Glutamatergic neuron (in vitro differentiated cells): Measurements from ENCODE around the gene FLYWCH1. TPM values are rescaled to one million over a fixed set of nuclear protein-coding genes. Genes with fewer than 3 reads are reported as not detected.
A peak's percentile ranks its signal among the peaks of the same experiment; 100 is the strongest.
"Not testable (repeated sequence)": the region's sequence is repeated elsewhere in the genome, so short reads cannot be mapped to it uniquely, and the experiment has no call there.

ENCODE experiments used
- DNase-seq: peaks from one replicate; pipeline ENCODE4 v3.0.0; 2022
- H3K27ac Mint-ChIP-seq: one replicate; pipeline ENCODE4 v1.8.0; 2020; ENCODE audit warnings: mild to moderate bottlenecking, mixed read lengths, inconsistent platforms; ENCODE audit not compliant: unreplicated experiment
- H3K27me3 Mint-ChIP-seq: one replicate; pipeline ENCODE4 v1.8.0; 2020; ENCODE audit warnings: mild to moderate bottlenecking, moderate library complexity, mixed read lengths, inconsistent platforms; ENCODE audit not compliant: unreplicated experiment
- H3K36me3 Mint-ChIP-seq: one replicate; pipeline ENCODE4 v1.8.0; 2020; ENCODE audit warnings: mild to moderate bottlenecking, mixed read lengths, inconsistent platforms; ENCODE audit not compliant: unreplicated experiment
- H3K4me1 Mint-ChIP-seq: one replicate; pipeline ENCODE4 v1.8.0; 2020; ENCODE audit warnings: mild to moderate bottlenecking, low read depth, mixed read lengths, inconsistent platforms; ENCODE audit not compliant: unreplicated experiment
- H3K4me3 Mint-ChIP-seq: one replicate; pipeline ENCODE4 v1.8.0; 2020; ENCODE audit warnings: mild to moderate bottlenecking, mixed read lengths, inconsistent platforms; ENCODE audit not compliant: unreplicated experiment
- H3K9me3 Mint-ChIP-seq: one replicate; pipeline ENCODE4 v1.8.0; 2020; ENCODE audit warnings: mild to moderate bottlenecking, moderate library complexity, mixed read lengths, inconsistent platforms; ENCODE audit not compliant: unreplicated experiment
- total RNA-seq: library from RNA; stranded (reverse); fragmentation: NEBNext Ultra II Directional; extraction: Animal tissue kit (Norgen Biotek cat#: 25700); gene quantifications from one replicate; pipeline ENCODE4 v1.2.1, GENCODE V29; 2021; ENCODE audit not compliant: unreplicated experiment
- TF ChIP-seq, protein P1 (sequence below): fragments of 200-600 bp; sonication (generic); IDR thresholded peaks from one replicate; pipeline ENCODE4 v1.5.0; 2021; ENCODE audit not compliant: partially characterized antibody, unreplicated experiment

FLYWCH1 gene
- total RNA-seq, 1 donor from 2014 or later: 77.1 TPM

DNA sequence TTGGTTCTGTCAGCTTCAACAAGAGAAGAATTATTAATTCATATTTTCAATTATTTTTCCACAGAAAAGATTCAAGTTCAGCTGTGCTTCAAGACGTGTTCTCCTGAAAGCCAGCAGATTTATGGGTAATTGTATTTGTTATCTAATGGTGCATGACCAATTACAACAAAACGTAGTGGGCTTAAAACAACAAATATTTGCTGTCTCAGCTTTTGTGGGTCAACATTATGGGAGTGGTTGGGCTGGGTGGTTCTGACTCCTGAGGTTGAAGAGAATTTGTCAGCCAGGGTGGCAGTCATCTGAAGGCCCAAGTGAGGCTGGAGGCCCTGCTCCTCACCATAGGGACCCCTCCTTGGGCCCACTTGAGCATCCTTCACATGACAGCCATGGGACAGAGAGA lies 28.2 kb downstream of the FLYWCH1 start:
- Mint-ChIP-seq H3K27ac (no peak overlapping the region), H3K4me3 (no peak overlapping the region), H3K9me3 (peaks cover 2% of the 10 kb centered on the region), H3K36me3 (no peaks in the 10 kb centered on the region), H3K4me1 (peaks cover 2% of the 10 kb centered on the region), H3K27me3 (peaks cover 2% of the 10 kb centered on the region)
- no peak for DNase-seq
- TF ChIP-seq, protein P1, sequence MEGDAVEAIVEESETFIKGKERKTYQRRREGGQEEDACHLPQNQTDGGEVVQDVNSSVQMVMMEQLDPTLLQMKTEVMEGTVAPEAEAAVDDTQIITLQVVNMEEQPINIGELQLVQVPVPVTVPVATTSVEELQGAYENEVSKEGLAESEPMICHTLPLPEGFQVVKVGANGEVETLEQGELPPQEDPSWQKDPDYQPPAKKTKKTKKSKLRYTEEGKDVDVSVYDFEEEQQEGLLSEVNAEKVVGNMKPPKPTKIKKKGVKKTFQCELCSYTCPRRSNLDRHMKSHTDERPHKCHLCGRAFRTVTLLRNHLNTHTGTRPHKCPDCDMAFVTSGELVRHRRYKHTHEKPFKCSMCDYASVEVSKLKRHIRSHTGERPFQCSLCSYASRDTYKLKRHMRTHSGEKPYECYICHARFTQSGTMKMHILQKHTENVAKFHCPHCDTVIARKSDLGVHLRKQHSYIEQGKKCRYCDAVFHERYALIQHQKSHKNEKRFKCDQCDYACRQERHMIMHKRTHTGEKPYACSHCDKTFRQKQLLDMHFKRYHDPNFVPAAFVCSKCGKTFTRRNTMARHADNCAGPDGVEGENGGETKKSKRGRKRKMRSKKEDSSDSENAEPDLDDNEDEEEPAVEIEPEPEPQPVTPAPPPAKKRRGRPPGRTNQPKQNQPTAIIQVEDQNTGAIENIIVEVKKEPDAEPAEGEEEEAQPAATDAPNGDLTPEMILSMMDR: no peak

GRCh38 chr16:2942045-2942444 lies 30.3 kb downstream of the FLYWCH1 start:
- Mint-ChIP-seq H3K36me3 (peaks cover 6% of the 10 kb centered on the region), H3K4me3 (no peak overlapping the region), H3K4me1 (no peaks in the 10 kb centered on the region), H3K27ac (no peak overlapping the region), H3K27me3 (peaks cover 2% of the 10 kb centered on the region), H3K9me3 (peaks cover 2% of the 10 kb centered on the region)
- TF ChIP-seq, protein P1: no peak
- DNase-seq: no peak

GRCh38 chr16:2943716-2944115 lies 32.0 kb downstream of the FLYWCH1 start:
- H3K4me1 Mint-ChIP-seq, DNase-seq, H3K36me3 Mint-ChIP-seq, H3K27me3 Mint-ChIP-seq, H3K27ac Mint-ChIP-seq, H3K4me3 Mint-ChIP-seq, H3K9me3 Mint-ChIP-seq: not testable (repeated sequence)

DNA sequence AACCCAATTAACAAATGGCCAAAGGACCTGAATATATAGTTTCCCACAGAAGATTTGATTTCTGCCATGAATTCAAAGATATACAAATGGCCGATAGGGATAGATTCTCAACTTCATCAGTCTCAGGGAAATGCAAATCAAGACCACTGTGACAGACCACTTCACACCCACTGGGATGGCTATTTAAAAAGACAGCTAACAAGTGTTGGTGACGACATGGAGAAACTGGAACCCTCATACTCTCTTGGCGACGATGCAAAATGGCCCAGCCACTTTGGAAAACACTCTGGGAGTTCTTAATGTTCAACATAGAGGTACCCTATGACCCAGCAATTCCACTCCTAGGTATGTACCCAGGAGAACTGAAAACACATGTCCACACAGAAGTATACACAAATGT lies 34.9 kb downstream of the FLYWCH1 start:
- TF ChIP-seq, protein P1: no peak
- Mint-ChIP-seq H3K27ac (no peak overlapping the region), H3K27me3 (no peaks in the 10 kb centered on the region), H3K4me3 (no peak overlapping the region), H3K4me1 (peaks cover 2% of the 10 kb centered on the region), H3K9me3 (peaks cover 2% of the 10 kb centered on the region), H3K36me3 (peaks cover 8% of the 10 kb centered on the region)
- DNase-seq: no peak

- Mint-ChIP-seq H3K36me3 (peaks cover 8% of the 10 kb centered on the region), H3K27ac (peak overlapping the region; percentile 17), H3K27me3 (peaks cover 8% of the 10 kb centered on the region), H3K4me1 (peaks cover 7% of the 10 kb centered on the region), H3K4me3 (no peak overlapping the region), H3K9me3 (peaks cover 2% of the 10 kb centered on the region)
- TF ChIP-seq, protein P1: no peak
- no peak for DNase-seq
Measured at GRCh38 chr16:2948807-2949704, 37.3 kb downstream of the FLYWCH1 start.
